ENCODE results near the gene MT1B. TPM values are rescaled to one million over a fixed set of nuclear protein-coding genes. Genes with fewer than 3 reads are reported as not detected.
"Not testable (repeated sequence)": the region's sequence is repeated elsewhere in the genome, so short reads cannot be mapped to it uniquely, and the experiment has no call there.

The MT1B gene
- total and polyA plus RNA-seq, 11 donors: not detected

DNA sequence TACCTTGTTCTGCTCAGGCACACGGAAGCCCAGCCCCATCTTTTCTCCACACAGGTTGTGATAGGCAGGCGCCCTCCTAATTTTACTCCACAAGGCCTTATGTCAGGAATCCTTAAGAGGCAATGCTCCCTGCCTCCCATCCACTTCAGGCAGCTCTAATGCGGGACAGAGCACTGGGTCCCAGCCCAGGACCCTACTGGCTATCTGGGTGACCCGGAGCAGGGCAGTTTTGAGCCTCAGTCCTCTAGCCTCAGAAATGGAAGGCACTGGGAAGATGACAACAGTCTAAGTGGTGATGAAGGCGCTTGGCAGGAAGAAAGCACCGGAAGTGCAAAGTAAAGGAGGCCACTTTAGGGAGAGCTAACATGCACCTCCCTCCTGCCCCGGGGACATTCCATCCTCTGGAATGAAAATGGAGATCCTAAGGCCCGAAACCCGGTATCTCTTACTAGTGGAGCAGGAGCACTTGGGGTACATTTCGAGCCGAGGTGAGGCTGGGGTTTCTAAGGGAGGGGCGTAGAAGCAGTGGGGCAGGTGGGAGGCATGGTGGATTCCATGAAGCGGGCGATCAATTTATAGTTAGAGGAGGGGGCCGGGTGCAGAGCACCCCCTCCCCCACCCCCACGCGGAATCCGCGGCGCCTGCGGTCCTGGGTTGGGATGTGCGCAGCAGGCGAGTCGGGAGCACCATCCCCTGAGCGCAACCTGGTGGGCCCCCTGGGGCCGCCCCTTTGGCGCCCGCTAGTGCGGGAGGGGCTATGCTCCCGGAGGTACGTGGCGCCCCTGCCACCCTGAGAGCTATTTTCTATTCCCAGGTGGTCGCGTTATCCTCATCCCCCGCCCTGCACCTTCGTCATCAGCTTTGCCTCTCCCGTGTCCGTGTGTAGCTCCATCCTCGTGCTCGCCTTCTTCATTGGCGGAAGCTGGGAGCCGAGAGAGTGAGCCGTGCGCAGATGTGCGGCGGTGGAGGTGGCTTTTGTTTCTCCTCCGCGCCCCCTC lies 11.0 kb downstream of the MT1B start:
- ATAC-seq (no peak), DNase-seq (no peak)
- Histone ChIP-seq H3K27ac (no peak overlapping the region), H3K36me3 (no peaks in the 10 kb centered on the region), H3K9me3 (no peaks in the 10 kb centered on the region), H3K4me1 (peaks cover 0 to 24% (median 11%) of the 10 kb centered on the region in 12 donors), H3K27me3 (peaks cover 5 to 80% (median 48%) of the 10 kb centered on the region in 9 donors), H3K4me3 (peak overlapping the region in 2 of 12 donors; percentile 15 to 43)
- 11 to 18% (median 14%) methylated on average over 34 to 48 of the region's 48 CpGs for WGBS, 4 donors
- TF ChIP-seq, protein P1, sequence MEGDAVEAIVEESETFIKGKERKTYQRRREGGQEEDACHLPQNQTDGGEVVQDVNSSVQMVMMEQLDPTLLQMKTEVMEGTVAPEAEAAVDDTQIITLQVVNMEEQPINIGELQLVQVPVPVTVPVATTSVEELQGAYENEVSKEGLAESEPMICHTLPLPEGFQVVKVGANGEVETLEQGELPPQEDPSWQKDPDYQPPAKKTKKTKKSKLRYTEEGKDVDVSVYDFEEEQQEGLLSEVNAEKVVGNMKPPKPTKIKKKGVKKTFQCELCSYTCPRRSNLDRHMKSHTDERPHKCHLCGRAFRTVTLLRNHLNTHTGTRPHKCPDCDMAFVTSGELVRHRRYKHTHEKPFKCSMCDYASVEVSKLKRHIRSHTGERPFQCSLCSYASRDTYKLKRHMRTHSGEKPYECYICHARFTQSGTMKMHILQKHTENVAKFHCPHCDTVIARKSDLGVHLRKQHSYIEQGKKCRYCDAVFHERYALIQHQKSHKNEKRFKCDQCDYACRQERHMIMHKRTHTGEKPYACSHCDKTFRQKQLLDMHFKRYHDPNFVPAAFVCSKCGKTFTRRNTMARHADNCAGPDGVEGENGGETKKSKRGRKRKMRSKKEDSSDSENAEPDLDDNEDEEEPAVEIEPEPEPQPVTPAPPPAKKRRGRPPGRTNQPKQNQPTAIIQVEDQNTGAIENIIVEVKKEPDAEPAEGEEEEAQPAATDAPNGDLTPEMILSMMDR (IDR thresholded peaks at IDR 0.05): no peak
- intact Hi-C loops (cut with DNase I): no loop called here

DNA sequence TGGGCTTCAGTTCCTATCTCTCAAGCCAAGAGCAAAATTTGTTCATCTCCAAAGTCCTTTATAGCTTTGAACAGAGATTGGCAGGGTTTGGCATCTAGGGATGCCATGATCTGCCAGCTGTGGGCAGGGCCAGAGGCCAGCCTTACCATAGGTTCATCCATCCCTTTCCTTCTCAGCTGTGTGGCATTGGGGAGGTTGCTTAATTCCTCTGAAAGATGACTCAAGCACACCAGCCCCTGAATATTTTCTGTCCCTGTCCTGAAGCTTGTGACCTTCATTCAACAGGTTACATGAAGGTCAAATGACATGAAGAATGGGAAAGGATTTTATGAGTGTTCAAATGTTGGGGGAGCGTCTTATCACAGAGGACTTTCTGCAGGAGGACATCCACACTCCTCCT lies 12.8 kb downstream of the MT1B start:
- Histone ChIP-seq H3K27ac (no peak overlapping the region), H3K4me1 (peaks cover 0 to 24% (median 10%) of the 10 kb centered on the region in 12 donors), H3K9me3 (no peaks in the 10 kb centered on the region), H3K4me3 (no peak overlapping the region), H3K27me3 (peaks cover 9 to 86% (median 54%) of the 10 kb centered on the region in 9 donors), H3K36me3 (no peaks in the 10 kb centered on the region)
- no peak for ATAC-seq
- no peak for DNase-seq
- 87 to 95% (median 89%) methylated on average over 1 of the region's 1 CpG for WGBS, 4 donors
- TF ChIP-seq, protein P1 (IDR thresholded peaks at IDR 0.05): no peak
- no peak for TF ChIP-seq POLR2A (IDR thresholded peaks at IDR 0.05)
- intact Hi-C loops (cut with DNase I): no loop called here

DNA sequence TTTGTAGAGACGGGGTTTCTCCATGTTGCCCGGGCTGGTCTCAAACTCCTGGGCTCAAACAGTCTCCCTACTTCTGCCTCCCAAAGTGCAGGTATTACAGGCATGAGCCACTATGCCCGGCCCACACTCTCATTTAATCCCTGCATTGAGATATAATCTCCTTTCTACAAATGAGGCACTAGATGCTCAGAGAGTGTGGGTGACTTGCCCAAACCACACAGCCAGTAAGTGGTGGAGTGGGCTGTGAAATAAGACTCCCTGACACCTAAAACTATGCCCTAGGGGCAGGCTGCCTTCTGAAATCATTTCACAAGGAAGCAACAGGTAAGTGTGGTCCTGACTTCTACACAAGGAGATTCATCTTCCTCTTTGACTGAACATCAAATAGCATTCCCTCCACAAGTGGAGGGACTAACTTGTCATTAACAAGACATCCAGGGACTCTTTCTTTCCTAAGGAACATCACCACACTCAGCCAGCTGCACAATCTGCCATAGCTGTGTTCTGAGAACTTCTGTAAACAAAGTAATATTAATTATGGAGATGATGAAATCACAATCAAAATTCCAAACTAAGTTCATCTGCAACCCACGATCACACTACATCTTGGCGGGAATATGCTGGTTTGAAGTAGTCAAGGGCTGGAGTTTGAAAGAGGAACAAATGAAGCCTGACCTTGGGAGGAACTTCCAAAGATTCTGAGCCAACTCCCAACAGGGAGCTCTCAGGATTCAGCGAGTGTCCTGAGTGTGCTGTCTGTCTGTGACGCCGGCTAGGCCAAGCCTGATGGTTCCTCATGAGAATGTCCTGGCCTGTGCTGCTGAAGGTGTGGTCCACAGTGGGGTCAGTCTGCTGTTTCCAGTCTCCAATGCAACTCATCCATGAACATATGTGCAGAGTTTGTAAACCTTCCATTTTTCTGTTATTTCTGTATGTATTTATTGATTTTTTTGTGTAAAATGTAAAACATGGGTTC lies 13.9 kb downstream of the MT1B start:
- intact Hi-C loops (cut with DNase I): loop anchor here in 1 of 10 donors (5.0 kb wide), 1 partner anchor 37 kb away; no protein-coding TSS in a partner anchor
- not testable (repeated sequence) for H3K9me3 ChIP-seq, H3K4me3 ChIP-seq, H3K36me3 ChIP-seq, ATAC-seq, DNase-seq, H3K27ac ChIP-seq
- Histone ChIP-seq H3K27me3 (peaks cover 17 to 91% (median 58%) of the 10 kb centered on the region in 9 donors), H3K4me1 (peaks cover 0 to 31% (median 14%) of the 10 kb centered on the region in 12 donors)
- 72 to 78% (median 75%) methylated on average over 8 of the region's 8 CpGs for WGBS, 4 donors

All from heart left ventricle (tissue), 16 donors.